GM18520 (cell line): ENCODE results near the gene DNAJA4.
"Not testable (repeated sequence)": the region's sequence is repeated elsewhere in the genome, so short reads cannot be mapped to it uniquely, and the experiment has no call there.

Source experiments
- ATAC-seq: cut with Tn5 transposase; IDR thresholded peaks from one replicate; pipeline ENCODE4 v1.9.1; 2021; ENCODE audit not compliant: unreplicated experiment

The DNAJA4 gene

DNA sequence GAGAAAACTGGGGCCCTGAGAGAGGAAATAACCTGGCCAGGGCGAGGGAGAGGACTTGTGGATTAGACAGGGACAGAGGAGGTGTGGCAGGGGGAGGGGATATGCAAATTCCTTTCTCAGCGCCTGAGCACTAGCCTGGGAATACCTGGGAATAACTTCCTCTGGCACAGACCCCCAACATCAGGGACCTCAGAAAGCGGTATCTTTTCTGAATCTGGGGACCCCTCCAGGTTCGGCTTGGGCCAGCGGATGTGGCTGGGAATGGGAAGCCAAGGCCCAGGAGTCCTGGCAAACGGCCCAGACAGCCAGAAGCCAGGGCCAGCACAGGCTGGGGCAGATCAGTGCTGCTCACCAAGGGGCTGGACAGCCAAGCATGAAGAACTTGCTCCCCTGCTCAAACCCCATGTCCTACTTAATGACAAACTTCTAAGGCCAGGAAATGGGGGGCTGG is 20.8 kb upstream of the DNAJA4 start:
- ATAC-seq = no peak

DNA sequence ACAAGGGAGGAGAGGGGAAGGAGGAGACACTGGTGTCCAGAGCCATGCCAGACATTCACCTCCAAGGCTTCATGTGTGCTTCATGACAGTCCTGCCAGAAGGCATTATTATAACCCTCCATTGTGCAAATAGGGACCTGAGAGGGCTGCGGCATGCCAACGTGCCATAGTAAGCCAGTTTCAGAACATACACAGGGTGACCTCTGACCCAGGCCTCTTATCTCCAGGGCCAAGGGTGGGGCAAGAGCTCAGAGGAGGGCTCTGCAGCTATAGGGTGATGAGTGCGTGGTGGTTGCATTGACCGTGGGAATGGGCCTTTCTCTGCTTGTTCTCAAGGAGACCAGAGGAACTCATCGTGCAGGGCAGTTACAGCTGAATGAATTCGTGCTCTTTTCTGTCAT is 20.3 kb upstream of the DNAJA4 start:
- no peak for ATAC-seq

DNA sequence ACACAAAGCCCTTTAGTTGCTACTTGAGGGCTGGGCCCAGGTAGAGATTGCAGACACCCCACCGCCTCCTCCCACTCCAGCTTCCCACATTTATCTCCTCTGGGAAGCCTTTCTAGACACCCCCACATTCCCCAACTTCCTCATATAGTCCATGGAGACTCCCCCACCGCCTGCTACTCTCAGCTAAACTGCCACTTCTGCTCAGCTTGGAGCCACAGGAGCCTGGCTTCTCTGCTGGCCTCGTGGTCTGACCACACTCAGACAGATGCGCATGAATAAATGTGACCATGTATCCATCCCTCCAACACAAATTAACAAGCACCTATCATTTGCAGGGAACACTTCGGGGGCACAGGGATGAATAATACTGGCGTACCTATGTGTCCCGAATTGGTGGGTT is 19.5 kb upstream of the DNAJA4 start:
- no peak for ATAC-seq

DNA sequence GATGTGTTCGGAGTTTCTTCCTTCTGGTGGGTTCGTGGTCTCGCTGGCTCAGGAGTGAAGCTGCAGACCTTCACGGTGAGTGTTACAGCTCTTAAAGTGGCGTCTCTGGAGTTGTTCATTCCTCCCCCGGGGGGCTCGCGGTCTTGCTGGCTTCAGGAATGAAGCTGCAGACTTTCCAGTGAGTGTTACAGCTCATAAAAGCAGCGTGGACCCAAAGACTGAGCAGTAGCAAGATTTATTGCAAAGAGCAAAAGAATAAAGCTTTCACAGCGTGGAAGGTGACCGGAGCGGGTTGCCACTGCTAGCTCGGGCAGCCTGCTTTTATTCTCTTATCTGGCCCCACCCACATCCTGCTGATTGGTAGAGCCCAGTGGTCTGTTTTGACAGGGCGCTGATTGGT is 19.0 kb upstream of the DNAJA4 start:
- ATAC-seq = not testable (repeated sequence)

DNA sequence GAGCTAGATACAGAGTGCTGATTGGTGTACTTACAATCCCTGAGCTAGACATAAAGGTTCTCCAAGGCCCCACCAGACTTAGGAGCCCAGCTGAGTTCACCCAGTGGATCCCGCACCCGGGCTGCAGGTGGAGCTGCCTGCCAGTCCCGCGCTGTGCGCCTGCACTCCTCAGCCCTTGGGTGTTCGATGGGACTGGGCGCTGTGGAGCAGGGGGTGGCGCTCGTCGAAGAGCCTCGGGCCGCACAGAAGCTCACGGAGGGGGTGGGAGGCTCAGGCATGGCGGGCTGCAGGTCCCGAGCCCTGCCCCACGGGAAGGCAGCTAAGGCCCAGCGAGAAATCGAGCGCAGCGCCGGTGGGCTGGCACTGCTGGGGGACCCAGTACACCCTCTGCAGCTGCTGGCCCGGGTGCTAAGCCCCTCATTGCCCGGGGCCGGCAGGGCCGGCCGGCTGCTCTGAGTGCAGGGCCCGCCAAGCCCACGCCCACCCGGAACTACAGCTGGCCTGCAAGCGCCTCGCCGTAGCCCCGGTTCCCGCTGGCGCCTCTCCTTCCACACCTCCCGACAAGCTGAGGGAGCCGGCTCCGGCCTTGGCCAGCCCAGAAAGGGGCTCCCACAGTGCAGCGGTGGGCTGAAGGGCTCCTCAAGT is 18.3 kb upstream of the DNAJA4 start:
- ATAC-seq = not testable (repeated sequence)

DNA sequence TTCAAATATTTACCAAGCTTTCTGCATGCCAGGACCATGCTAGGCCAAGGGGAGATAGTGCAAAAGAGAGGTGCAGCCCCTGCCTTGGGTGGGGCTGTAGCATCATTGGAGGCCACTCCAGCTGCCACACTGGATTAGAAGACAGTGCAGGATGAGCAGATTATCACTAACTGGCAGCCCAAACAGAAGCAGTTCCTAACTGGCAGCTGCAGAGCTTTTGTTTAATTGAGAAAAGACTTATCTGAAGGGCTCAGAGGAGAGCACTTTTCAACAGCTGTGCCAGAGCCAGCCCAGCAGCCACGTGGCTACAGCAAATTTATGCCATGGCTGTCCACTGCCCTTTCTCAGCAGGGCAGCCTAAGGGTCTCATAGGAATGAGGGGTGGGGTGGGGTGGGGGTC is 16.5 kb upstream of the DNAJA4 start:
- no peak for ATAC-seq

DNA sequence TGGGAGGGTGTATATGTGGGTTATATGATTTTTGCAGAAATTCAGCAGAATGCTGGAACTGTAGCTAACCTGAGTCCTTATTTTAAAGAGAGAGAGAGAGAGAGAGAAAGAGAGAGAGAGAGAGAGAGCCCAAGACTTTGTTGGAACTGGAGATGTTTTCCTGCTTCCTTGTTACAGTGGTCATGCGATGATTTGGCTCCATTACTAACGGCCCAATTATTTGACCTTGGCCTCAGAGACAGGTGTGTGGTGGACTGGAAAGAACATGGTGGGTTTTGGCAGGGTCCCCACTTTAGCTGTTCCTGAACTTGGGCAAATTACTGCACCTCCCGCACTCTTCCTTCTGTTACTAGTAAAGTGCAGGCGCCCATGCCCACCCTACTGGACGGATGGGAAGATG is 15.2 kb upstream of the DNAJA4 start:
- ATAC-seq = no peak

DNA sequence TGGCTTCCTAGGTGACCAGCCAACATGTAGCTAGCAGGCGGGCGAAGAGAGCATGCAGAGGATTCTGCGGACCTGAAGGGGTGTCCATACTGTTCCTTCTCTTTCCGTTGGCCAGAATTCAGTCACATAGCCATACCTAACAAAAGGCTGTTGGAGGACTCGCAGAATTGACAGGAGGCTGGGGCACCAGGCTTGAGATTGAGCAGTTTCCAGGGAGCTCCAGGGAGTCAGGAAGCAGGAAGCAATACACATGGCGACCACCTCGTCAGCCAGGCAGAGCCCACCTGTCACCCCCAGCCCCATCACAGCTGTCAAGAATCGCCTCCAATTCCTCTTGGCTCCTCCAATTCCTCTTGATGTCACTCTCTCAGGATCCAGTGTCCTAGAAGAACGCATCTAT is 13.2 kb upstream of the DNAJA4 start:
- ATAC-seq = no peak

DNA sequence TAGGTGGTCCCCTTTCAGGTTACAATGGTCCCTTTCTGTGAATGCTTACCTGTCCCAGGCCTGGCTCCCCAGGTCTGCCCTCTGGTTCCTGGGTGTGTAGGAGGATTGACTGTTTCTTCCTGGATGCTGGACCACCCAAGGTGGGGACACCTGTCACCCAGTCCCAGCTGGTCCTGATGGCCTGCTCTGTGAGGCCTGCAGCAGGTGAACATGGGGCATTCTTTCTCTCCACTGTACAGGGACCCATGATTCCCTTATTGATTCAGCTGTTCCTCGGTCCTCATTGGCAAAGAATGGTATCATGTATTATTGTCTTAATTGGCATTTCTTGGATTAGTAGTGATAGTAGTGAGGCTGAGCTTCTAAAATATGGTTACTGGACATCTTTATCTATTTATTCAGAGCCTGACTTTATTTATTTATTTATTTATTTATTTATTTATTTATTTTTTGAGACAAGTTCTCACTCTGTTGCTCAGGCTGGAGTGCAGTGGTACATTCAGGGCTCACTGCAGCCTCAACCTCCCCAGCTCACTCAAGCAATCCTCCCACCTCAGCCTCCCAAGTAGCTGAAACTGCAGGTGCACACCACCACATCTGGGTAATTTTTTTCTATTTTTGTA is 8.8 kb upstream of the DNAJA4 start:
- ATAC-seq = no peak

DNA sequence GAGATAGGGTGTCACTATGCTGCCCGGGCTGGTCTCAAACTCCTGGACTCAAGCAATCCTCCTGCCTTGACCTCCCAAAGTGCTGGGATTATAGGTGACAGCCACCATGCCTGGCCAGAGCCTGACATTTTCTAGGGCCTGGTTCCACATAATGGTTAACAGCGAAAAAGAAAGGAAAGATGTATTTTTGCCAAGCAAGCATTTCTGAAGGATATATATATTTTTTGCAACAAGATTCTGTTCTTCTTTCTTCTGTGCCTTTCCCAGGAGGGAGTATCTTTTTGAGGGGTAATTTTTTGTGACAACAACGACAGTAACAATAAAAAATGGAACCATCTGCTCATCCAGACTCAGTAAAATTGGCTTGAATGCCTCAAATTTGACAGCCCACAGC is 8.3 kb upstream of the DNAJA4 start:
- ATAC-seq = no peak

DNA sequence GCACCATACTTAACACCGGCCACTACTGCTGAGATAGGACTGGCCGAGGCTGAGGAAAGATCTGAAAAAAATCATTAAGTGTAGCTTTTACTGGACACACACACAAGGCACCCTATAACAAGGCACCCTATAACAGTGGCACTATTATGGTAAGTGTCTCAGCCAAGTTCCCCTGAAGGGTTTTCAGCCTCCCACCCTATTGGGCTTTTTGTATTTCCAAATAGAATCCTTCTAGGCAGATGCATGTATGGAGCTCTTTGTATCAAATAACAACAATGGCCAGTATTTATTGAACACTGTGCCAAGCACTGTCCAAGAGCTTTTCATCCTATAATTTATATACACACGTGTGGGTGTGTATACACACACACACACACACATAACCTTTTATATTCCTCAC is 6.7 kb upstream of the DNAJA4 start:
- ATAC-seq = no peak

DNA sequence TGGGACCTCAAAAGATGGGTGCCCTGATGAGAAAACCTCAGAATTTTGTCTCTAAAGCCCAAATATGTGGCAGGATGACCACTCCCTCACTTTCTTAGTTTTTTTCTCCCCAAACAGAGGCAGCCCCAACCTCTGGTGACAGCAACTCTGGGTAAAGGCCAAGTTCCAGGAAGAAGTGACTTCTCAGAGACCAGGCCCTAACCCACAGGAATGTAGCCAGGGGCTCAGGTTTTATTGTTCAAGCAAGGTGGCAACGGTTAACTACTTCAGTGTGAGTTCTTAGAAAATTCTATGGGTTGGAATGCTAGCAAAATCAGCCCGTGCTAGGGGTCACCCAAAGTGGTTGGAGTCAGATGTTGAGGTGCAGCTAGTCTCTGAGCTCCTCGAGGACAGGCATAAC is 5.1 kb upstream of the DNAJA4 start:
- ATAC-seq = no peak

DNA sequence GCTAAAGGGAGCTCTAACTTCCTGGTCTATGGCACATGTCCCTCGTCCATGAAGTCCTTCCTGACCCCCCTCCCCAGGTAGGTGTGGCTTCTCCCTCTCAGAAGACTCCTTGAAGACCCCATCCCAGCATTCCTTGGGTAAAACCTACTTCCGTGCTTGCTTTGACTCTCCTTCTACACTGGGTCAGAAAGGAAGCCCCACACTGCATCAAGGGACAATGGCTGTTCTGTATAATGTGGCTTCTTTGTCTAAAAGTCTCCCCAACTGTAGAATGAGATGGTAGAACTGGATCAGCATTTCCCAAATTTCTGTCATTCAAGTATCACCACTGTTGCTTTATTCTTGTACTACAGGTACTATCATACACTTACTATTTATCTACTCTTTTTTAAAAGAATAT is 3.9 kb upstream of the DNAJA4 start:
- no peak for ATAC-seq

DNA sequence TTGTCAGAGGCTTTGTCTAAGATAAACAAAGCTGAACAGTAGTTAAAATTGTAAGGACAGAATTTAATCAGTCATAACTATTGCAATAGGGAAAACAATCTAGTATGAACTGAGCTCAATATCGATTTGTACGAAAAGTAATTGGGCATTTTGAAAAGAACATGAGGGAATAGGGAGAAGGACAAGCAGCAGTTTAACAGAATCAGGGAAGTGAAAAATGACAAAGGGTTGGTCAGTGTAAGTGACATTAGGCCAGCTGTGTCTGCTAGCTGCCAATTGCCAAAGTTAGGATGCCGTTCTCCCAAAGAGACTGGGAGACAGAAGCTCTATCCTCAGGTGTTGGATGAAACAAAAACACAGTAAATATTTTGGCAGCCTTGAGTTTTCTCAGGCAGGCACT is 3.3 kb upstream of the DNAJA4 start:
- ATAC-seq = no peak

DNA sequence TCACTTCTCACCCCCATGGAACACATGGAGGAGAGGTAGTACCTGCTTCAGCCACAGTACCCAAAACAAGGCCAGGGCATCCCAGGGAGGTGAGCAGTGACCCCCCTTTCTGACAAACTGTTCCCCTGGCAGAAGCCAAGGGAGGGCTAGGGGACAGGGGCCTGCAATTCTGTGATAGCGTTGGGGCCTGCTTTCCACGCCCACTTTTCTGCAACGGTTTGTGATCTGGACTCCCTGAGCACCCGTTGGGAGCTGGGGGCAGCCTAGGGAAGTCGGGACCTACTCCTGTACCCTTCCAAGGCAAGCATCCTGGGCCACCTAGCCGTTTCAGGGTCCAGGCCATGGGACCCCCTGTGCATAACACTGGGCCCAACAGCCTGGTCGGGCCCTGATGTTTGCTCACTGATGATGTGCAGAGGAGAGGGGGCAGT is 996 bp upstream of the DNAJA4 start:
- no peak for ATAC-seq

DNA sequence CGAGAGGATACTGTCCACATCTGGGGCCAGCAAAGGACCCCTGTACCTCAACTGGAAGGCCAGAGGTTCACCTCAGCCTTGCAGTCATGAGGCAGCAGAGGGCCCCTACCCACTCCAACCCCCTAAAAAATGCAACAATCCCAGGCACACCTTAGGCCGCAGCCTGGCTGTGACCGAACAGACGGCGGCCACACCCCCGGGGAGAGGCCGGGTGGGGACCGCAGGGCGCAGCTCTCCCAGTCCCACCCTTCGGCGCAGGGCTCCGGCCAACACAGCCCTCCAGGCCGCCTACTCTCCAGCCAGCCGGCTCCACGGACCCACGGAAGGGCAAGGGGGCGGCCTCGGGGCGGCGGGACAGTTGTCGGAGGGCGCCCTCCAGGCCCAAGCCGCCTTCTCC is 457 bp upstream of the DNAJA4 start:
- no peak for ATAC-seq

DNA sequence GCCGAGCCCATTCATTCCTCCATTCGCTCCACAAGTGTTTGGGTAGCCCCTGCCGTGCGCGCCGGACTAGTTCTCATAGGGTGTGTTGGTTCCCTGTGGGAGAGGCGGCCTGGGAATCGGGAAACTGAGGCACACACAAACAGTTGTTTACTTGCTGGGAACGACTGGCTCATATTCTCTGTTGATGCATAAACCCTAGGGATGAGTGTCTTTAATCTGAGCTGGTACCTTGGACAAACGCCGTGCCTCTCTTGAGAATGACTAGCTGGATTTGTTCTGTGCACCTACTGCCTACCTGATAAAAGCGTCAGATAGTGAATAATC is 737 bp downstream of the DNAJA4 start:
- no peak for ATAC-seq

DNA sequence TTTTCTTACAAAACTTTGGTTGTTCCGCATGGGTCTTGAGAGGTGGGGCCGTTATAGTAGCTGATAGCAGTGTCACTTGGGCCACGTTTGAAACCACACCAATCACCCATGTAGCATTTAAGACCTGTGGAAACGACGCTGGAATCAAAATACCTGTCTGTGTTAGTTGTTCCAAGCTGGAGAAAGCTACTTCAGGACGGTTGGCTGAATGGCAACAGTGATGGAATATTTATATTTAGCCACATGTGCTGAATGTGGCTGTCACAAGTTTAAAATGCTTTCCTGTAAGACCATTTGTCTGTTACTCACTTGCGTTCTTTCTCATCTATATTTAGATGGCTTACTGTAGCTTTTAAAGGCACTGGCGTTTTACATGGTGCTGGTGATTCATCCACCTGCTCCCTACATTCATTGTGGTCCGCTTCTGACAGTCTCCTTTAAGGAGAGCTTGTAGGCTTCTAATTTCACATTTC is 1.4 kb downstream of the DNAJA4 start:
- no peak for ATAC-seq

DNA sequence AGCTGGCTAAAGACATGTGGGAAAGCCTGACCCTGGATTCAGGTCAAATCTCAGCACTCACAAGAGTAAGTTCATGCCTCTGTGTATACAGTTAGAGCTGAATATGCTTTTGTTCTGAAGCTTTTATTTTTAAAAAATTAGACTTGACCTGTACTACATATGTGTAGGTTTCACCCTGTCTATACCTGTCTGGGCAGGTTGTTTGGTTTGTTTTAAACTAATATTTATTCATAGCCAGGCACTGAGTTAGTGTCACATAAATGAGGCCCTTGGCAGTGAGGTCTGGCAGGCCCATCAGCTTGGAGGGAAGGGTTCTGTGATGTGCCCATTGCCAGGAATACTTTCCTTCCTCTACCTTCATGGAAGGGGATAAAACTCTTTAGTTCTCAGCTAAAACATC is 1.9 kb downstream of the DNAJA4 start:
- no peak for ATAC-seq

DNA sequence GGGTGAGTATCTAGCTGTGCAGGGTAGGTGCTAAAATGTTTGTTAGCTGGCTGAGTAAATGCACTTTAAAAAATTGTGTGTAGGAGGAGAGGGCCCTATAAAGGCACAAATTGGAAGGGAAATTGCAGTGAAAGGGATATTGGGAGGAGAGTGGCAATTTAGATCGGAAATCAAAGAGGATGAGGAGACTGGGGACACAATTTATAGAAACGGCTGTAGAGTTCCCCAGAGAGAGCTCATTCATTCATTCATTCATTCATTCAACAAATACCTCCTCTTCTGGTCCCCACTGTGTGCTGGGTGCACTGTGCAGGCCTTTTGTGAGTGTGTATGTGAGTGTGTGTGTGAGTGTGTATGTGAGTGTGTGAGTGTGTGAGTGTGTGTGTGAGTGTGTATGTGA is 2.4 kb downstream of the DNAJA4 start:
- no peak for ATAC-seq

DNA sequence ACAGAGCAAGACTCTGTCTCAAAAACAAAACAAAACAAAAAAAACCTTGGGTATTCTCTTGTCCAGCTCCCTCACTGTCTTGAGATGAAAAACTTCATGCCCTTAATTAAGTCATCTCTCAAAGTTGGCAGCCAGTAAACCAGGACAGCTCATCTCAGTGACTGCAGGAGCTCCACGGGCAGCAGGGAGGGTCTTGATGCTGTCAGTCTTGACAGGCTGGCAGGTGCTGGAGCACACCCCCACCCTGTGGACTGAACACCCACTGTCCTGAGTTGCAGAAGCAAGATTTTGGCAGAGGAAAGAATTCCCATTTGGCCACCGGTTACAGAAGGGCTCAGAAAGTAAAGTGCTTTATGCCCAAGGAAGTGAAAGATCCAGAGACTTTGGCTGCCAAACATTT is 8.0 kb downstream of the DNAJA4 start:
- no peak for ATAC-seq

DNA sequence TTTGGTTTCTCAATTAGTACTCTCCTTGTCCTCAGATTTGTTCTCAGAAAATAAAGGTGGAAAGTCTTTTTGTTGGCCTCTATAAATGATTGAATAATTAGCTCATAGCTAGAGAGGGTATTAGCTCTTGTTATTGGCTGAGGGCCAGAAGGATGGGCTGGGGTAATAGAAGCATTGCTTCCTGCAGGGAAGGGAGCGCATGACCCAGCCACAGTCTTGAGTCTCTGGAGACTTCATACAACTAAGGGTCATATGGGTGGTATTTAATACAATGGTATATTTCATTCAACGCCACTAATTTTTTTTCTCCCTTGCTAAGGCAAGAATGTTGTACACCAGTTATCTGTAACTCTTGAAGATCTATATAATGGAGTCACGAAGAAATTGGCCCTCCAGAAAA is 8.4 kb downstream of the DNAJA4 start:
- no peak for ATAC-seq

DNA sequence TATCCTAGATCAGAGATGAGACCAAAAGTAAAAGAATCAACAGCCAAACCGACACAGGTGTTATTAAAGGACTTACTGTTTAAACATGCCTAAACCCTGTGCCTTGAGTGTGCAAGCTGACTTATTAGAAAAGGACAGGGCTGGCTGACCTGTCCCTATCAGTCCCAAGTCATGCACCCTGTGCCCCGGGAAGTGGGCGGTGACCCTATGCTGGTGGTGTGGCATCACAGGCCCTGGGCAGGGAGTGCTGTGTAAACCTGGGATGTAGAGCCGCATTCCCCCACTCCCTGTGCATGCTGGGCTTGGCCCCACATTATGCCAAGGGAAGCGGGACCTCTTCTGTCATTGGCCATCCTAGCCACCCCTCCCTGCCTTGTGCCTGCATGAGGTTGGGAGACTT is 10.6 kb downstream of the DNAJA4 start:
- no peak for ATAC-seq
